ENCODE results near the gene CACNA2D1.

GRCh38 chr7:82244947-82245517 is 198.5 kb downstream of the CACNA2D1 start:
- TF ChIP-seq CTCF (conservative IDR thresholded peaks at IDR 0.05; ENCODE audit: low read depth, low read length), result no peak
- no peak for TF ChIP-seq EZH2phosphoT487 (IDR thresholded peaks at IDR 0.05; ENCODE audit: borderline replicate concordance, low read length)
- no peak for TF ChIP-seq EZH2 (IDR thresholded peaks at IDR 0.05; ENCODE audit: low read length, unreplicated experiment)

Data from PC-3 (cell line).